CD8-positive, alpha-beta memory T cell (primary cell): ENCODE data around the gene SLC15A2. TPM values are rescaled to one million over a fixed set of nuclear protein-coding genes. Genes with fewer than 3 reads are reported as not detected.

Experiments used
- CTCF ChIA-PET: fragments of 350-600 bp; sonication (Branson Sonifier 250); formaldehyde crosslinking; loops from one replicate; lab custom pipeline; 2021; ENCODE audit warnings: antibody characterized with exemption; lab: Charles Lee
- POLR2A ChIA-PET: fragments of 350-600 bp; sonication (Branson Sonifier 250); formaldehyde crosslinking; loops from one replicate; lab custom pipeline; 2021; ENCODE audit warnings: antibody characterized with exemption; lab: Charles Lee
- DNase-seq, 5 donors: peaks; one replicate each; pipeline versions ENCODE4 v3.0.0 to v3.0.0-alpha.2; 2020 to 2022; ENCODE audit warnings: mixed read lengths in 1 of 5
- H3K27ac ChIP-seq: one replicate; pipeline ENCODE4 v1.7.0; 2013; ENCODE audit warnings: low read depth, mild to moderate bottlenecking, low read length, moderate library complexity
- H3K27me3 ChIP-seq: 2 replicates; pipeline ENCODE4 v1.7.0; 2013; ENCODE audit warnings: low read length, mild to moderate bottlenecking; ENCODE audit not compliant: insufficient read depth, poor library complexity, severe bottlenecking
- H3K36me3 ChIP-seq: 2 replicates; pipeline ENCODE4 v1.7.0; 2013; ENCODE audit warnings: mild to moderate bottlenecking, low read length, moderate library complexity; ENCODE audit not compliant: insufficient read depth
- H3K4me1 ChIP-seq: 2 replicates; pipeline ENCODE4 v1.7.0; 2013; ENCODE audit warnings: mild to moderate bottlenecking, low read length, moderate library complexity; ENCODE audit not compliant: insufficient read depth
- H3K4me3 ChIP-seq: 2 replicates; pipeline ENCODE4 v1.7.0; 2013; ENCODE audit warnings: mild to moderate bottlenecking, low read length
- H3K9me3 ChIP-seq: 2 replicates; pipeline ENCODE4 v1.7.0; 2013; ENCODE audit warnings: mild to moderate bottlenecking, low read length
- H3K27ac Mint-ChIP-seq, 8 donors: one replicate each; pipeline ENCODE4 v1.8.0; 2020 to 2021; ENCODE audit warnings: mixed read lengths in 8 of 8, mild to moderate bottlenecking in 6 of 8, inconsistent platforms in 3 of 8, moderate library complexity in 3 of 8
- H3K27me3 Mint-ChIP-seq, 2 donors: one replicate each; pipeline ENCODE4 v1.8.0; 2020 to 2021; ENCODE audit warnings: mixed read lengths in 2 of 2, mild to moderate bottlenecking in 1 of 2, moderate library complexity in 1 of 2
- H3K36me3 Mint-ChIP-seq, 3 donors: one replicate each; pipeline ENCODE4 v1.8.0; 2020 to 2021; ENCODE audit warnings: mixed read lengths in 3 of 3, inconsistent platforms in 1 of 3, mild to moderate bottlenecking in 1 of 3
- H3K4me1 Mint-ChIP-seq, 3 donors: one replicate each; pipeline ENCODE4 v1.8.0; 2020 to 2021; ENCODE audit warnings: mixed read lengths in 3 of 3, inconsistent platforms in 1 of 3, mild to moderate bottlenecking in 1 of 3
- H3K4me3 Mint-ChIP-seq, 7 donors: one replicate each; pipeline ENCODE4 v1.8.0; 2020 to 2021; ENCODE audit warnings: mixed read lengths in 7 of 7, mild to moderate bottlenecking in 6 of 7, moderate library complexity in 4 of 7, inconsistent platforms in 2 of 7
- H3K9me3 Mint-ChIP-seq, 5 donors: one replicate each; pipeline ENCODE4 v1.8.0; 2020 to 2022; ENCODE audit warnings: mixed read lengths in 5 of 5, mild to moderate bottlenecking in 3 of 5, moderate library complexity in 2 of 5, inconsistent platforms in 1 of 5
- polyA plus RNA-seq: library from polyadenylated mRNA; unstranded; fragments of 300-500 nt; fragmentation: Illumina TruSeq; gene quantifications from one replicate; pipeline ENCODE4 v1.2.3, GENCODE V29; 2021
- total RNA-seq, 2 experiments: library from RNA; stranded (reverse); gene quantifications; one replicate each; pipeline ENCODE4 v1.2.3, GENCODE V29; 2021

Gene SLC15A2
- total and polyA plus RNA-seq, 3 experiments from 2014 or later: 0.15 to 0.91 (median 0.88) TPM

DNA sequence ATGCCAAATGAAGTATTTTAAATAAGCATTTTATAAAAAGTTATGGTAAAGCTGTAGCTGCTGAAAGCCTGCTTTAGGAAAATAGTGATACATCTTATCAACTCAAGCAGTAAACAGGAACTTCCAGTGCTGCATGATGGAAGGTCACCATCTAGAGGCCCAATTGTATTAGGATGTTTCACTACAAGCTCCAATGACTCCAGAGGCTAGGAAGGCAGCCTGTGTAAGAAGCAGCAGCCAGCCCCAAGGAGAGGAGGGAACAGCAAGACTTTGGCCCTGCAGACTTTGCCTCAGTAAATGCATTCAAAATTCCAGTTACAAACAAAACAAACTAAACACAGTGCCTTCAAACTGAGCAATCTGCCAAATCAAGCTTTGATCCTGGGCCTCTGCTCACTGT is 95.7 kb downstream of the SLC15A2 start:
- CTCF ChIA-PET: interaction anchor here (1.1 kb wide), 1 partner anchor 13 kb away, joined by 3 read pairs; no protein-coding TSS in a partner anchor
- DNase-seq: no peak
- Histone ChIP-seq H3K4me1 (no peaks in the 10 kb centered on the region), H3K4me3 (no peak overlapping the region), H3K27me3 (no peaks in the 10 kb centered on the region), H3K36me3 (no peaks in the 10 kb centered on the region), H3K27ac (no peak overlapping the region), H3K9me3 (no peaks in the 10 kb centered on the region)
- H3K4me3 Mint-ChIP-seq: no peak overlapping the region
- H3K36me3 Mint-ChIP-seq: no peaks in the 10 kb centered on the region
- H3K27me3 Mint-ChIP-seq: peaks cover 0 to 13% of the 10 kb centered on the region in 2 donors
- peak overlapping the region in 1 of 8 donors; percentile 26 for H3K27ac Mint-ChIP-seq
- peaks cover 0 to 2% (median 0%) of the 10 kb centered on the region in 3 donors for H3K4me1 Mint-ChIP-seq
- POLR2A ChIA-PET: no interaction called here
- H3K9me3 Mint-ChIP-seq: peaks cover 0 to 3% (median 2%) of the 10 kb centered on the region in 5 donors

- DNase-seq: no peak
- Histone ChIP-seq H3K4me3 (no peak overlapping the region), H3K9me3 (no peaks in the 10 kb centered on the region), H3K4me1 (no peaks in the 10 kb centered on the region), H3K27ac (no peak overlapping the region), H3K36me3 (no peaks in the 10 kb centered on the region), H3K27me3 (no peaks in the 10 kb centered on the region)
- no peak overlapping the region for H3K4me3 Mint-ChIP-seq
- H3K36me3 Mint-ChIP-seq: no peaks in the 10 kb centered on the region
- ChIA-PET POLR2A (no interaction called here), CTCF (no interaction called here)
- peaks cover 2 to 13% (median 12%) of the 10 kb centered on the region in 3 donors for H3K4me1 Mint-ChIP-seq
- peaks cover 0 to 3% (median 0%) of the 10 kb centered on the region in 5 donors for H3K9me3 Mint-ChIP-seq
- peaks cover 0 to 7% of the 10 kb centered on the region in 2 donors for H3K27me3 Mint-ChIP-seq
- no peak overlapping the region for H3K27ac Mint-ChIP-seq
These were observed 98.7 kb downstream of the SLC15A2 start for GRCh38 chr3:121992601-121993560.

Other genes starting within 250 kb of the SLC15A2 start
- gene HCLS1, start 233.5 kb upstream of the SLC15A2 start, total RNA-seq: 100 to 1,000 TPM; 184 to 197 TPM
- 493 TPM for gene HCLS1, start 233.5 kb upstream of the SLC15A2 start, polyA plus RNA-seq
- 10 to 100 TPM; 17.3 to 20.6 TPM for gene GOLGB1, start 144.7 kb upstream of the SLC15A2 start, total RNA-seq
- 16.0 TPM for gene GOLGB1, start 144.7 kb upstream of the SLC15A2 start, polyA plus RNA-seq
- gene IQCB1, start 59.3 kb upstream of the SLC15A2 start, total RNA-seq: 10 to 100 TPM; 27.3 to 27.4 TPM
- gene IQCB1, start 59.3 kb upstream of the SLC15A2 start, polyA plus RNA-seq: 21.3 TPM
- 1 to 10 TPM; 7.8 to 8.9 TPM for gene EAF2, start 59.2 kb upstream of the SLC15A2 start, total RNA-seq
- 14.1 TPM for gene EAF2, start 59.2 kb upstream of the SLC15A2 start, polyA plus RNA-seq
- gene ILDR1, start 127.8 kb downstream of the SLC15A2 start, total RNA-seq: not detected
- not detected for gene ILDR1, start 127.8 kb downstream of the SLC15A2 start, polyA plus RNA-seq
- 1 to 10 TPM in 1 of 2 experiments, under 1 TPM in 1; 0.95 to 1.2 TPM for gene CD86, start 161.0 kb downstream of the SLC15A2 start, total RNA-seq
- not detected for gene CD86, start 161.0 kb downstream of the SLC15A2 start, polyA plus RNA-seq